HG03025 (cell line): Measurements from ENCODE around the gene SIN3B.
"Not testable (repeated sequence)": the region's sequence is repeated elsewhere in the genome, so short reads cannot be mapped to it uniquely, and the experiment has no call there.

Source experiments
- ATAC-seq: cut with Tn5 transposase; IDR thresholded peaks from one replicate; pipeline ENCODE4 v1.9.1; 2021; ENCODE audit warnings: mild to moderate bottlenecking, moderate library complexity; ENCODE audit not compliant: unreplicated experiment, low FRiP score

Gene SIN3B

GRCh38 chr19:16862826-16863415, 33.7 kb downstream of the SIN3B start:
- ATAC-seq, result no peak

GRCh38 chr19:16867211-16867610, 38.0 kb downstream of the SIN3B start:
- ATAC-seq, result no peak

GRCh38 chr19:16868423-16869130, 39.4 kb downstream of the SIN3B start:
- ATAC-seq, result no peak

- ATAC-seq, result no peak
These were observed 40.3 kb downstream of the SIN3B start for GRCh38 chr19:16869331-16869972.

- no peak for ATAC-seq
These were observed 42.7 kb downstream of the SIN3B start for GRCh38 chr19:16871871-16872270.

- no peak for ATAC-seq
These were observed 43.5 kb downstream of the SIN3B start for GRCh38 chr19:16872728-16873127.

- no peak for ATAC-seq
These were observed 44.4 kb downstream of the SIN3B start for GRCh38 chr19:16873594-16873993.

GRCh38 chr19:16874250-16874977, 45.2 kb downstream of the SIN3B start:
- no peak for ATAC-seq

GRCh38 chr19:16874978-16875299, 45.7 kb downstream of the SIN3B start:
- ATAC-seq, result not testable (repeated sequence)

- ATAC-seq, result no peak
These were observed 46.7 kb downstream of the SIN3B start for GRCh38 chr19:16875584-16876555.

GRCh38 chr19:16876904-16877361, 47.7 kb downstream of the SIN3B start:
- ATAC-seq, result no peak

GRCh38 chr19:16877581-16877980, 48.4 kb downstream of the SIN3B start:
- no peak for ATAC-seq

GRCh38 chr19:16878181-16878965, 49.2 kb downstream of the SIN3B start:
- ATAC-seq, result no peak

GRCh38 chr19:16880884-16881554, 51.8 kb downstream of the SIN3B start:
- no peak for ATAC-seq

- ATAC-seq, result no peak
These were observed 52.9 kb downstream of the SIN3B start for GRCh38 chr19:16882146-16882545.

- no peak for ATAC-seq
These were observed 54.3 kb downstream of the SIN3B start for GRCh38 chr19:16883522-16883921.

GRCh38 chr19:16885166-16885565, 56.0 kb downstream of the SIN3B start:
- no peak for ATAC-seq

GRCh38 chr19:16886305-16886880, 57.2 kb downstream of the SIN3B start:
- no peak for ATAC-seq
